Neural progenitor cell (in vitro differentiated cells): ENCODE data around the gene MVD. TPM values are rescaled to one million over a fixed set of nuclear protein-coding genes. Genes with fewer than 3 reads are reported as not detected.

ENCODE experiments used
- DNase-seq: peaks from one replicate; pipeline ENCODE4 v3.0.0-alpha.2; 2016; ENCODE audit warnings: low spot score
- H2AFZ ChIP-seq: fragments of 200-600 bp; sonication (generic); replicated peaks from 2 replicates; pipeline ENCODE4 v1.6.1; 2016; ENCODE audit warnings: antibody characterized with exemption
- H3F3A ChIP-seq: fragments of 200-600 bp; sonication (generic); 2 replicates; pipeline ENCODE4 v1.6.1; 2016; ENCODE audit warnings: antibody characterized with exemption, low read depth
- H3K27ac ChIP-seq: fragments of 200-600 bp; sonication (generic); 2 replicates; pipeline ENCODE4 v1.5.1; 2016; ENCODE audit warnings: mild to moderate bottlenecking
- H3K27me3 ChIP-seq: fragments of 200-600 bp; sonication (generic); 2 replicates; pipeline ENCODE4 v1.6.1; 2016; ENCODE audit warnings: mild to moderate bottlenecking, moderate library complexity
- H3K36me3 ChIP-seq: fragments of 200-600 bp; sonication (generic); 2 replicates; pipeline ENCODE4 v1.5.1; 2016
- H3K4me1 ChIP-seq: fragments of 200-600 bp; sonication (generic); 2 replicates; pipeline ENCODE4 v1.6.1; 2016; ENCODE audit warnings: mixed run types
- H3K4me2 ChIP-seq: fragments of 200-600 bp; sonication (generic); 2 replicates; pipeline ENCODE4 v1.6.1; 2016
- H3K4me3 ChIP-seq: fragments of 200-600 bp; sonication (generic); 2 replicates; pipeline ENCODE4 v1.5.1; 2016
- H3K79me2 ChIP-seq: fragments of 200-600 bp; sonication (generic); 2 replicates; pipeline ENCODE4 v1.6.1; 2016; ENCODE audit warnings: low read depth
- H3K9ac ChIP-seq: fragments of 200-600 bp; sonication (generic); 2 replicates; pipeline ENCODE4 v1.6.1; 2016
- H3K9me3 ChIP-seq: fragments of 200-600 bp; sonication (generic); 2 replicates; pipeline ENCODE4 v1.5.1; 2016; ENCODE audit warnings: low read depth
- H4K20me1 ChIP-seq: fragments of 200-600 bp; sonication (generic); 2 replicates; pipeline ENCODE4 v1.6.1; 2016; ENCODE audit warnings: low read depth
- H3K27ac Mint-ChIP-seq: 3 replicates; pipeline ENCODE4 v1.8.0; 2021; ENCODE audit warnings: mixed read lengths
- H3K27me3 Mint-ChIP-seq: 2 replicates; pipeline ENCODE4 v1.8.0; 2022; ENCODE audit warnings: low read depth, mild to moderate bottlenecking, inconsistent platforms, moderate library complexity, mixed read lengths; ENCODE audit not compliant: insufficient read depth
- H3K36me3 Mint-ChIP-seq: 3 replicates; pipeline ENCODE4 v1.8.0; 2021; ENCODE audit warnings: mixed read lengths
- H3K4me1 Mint-ChIP-seq: 3 replicates; pipeline ENCODE4 v1.8.0; 2021; ENCODE audit warnings: mixed read lengths
- H3K4me3 Mint-ChIP-seq: 3 replicates; pipeline ENCODE4 v1.8.0; 2021; ENCODE audit warnings: mild to moderate bottlenecking, moderate library complexity, mixed read lengths
- H3K9me3 Mint-ChIP-seq: 3 replicates; pipeline ENCODE4 v1.8.0; 2020; ENCODE audit warnings: mixed read lengths
- EZH2 ChIP-seq: fragments of 200-600 bp; sonication (generic); IDR thresholded peaks from 2 replicates; pipeline ENCODE4 v1.6.1; 2017; ENCODE audit warnings: antibody characterized with exemption, mild to moderate bottlenecking, moderate library complexity
- EZH2phosphoT487 ChIP-seq: fragments of 200-600 bp; sonication (generic); IDR thresholded peaks from 2 replicates; pipeline ENCODE4 v1.6.1; 2017; ENCODE audit warnings: antibody characterized with exemption
- total RNA-seq: library from RNA; depleted of rRNA; stranded (reverse); fragments of >200 nt; gene quantifications from 2 replicates; pipeline ENCODE4 v1.2.3, GENCODE V29; 2015; ENCODE audit warnings: low replicate concordance
- TF ChIP-seq, protein P1 (sequence below): fragments of 200-600 bp; sonication (generic); IDR thresholded peaks from 2 replicates; pipeline ENCODE4 v1.5.1; 2017; ENCODE audit warnings: antibody characterized with exemption, mild to moderate bottlenecking

The MVD gene
- total RNA-seq, 1 donor from 2014 or later, result 12.7 TPM

DNA sequence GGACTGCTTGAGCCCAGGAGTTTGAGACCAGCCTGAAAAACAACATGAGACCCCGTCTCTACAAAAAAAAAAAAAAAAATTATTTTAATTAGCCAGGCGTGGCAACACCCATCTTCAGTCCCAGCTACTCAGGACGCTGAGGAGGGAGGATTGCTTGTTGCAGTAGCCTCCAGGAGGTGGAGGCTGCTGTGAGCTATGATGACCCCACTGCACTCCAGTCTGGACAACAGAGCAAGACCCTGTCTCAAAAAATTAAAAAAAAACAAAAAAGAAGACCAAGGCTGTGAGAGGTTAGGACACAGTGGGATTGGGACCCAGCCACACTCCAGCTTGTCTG lies 24.8 kb upstream of the MVD start:
- Histone ChIP-seq H3K4me2 (no peak overlapping the region), H3F3A (peaks cover 16% of the 10 kb centered on the region), H3K4me3 (no peak overlapping the region), H2AFZ (no peak overlapping the region), H3K79me2 (no peaks in the 10 kb centered on the region), H3K36me3 (no peaks in the 10 kb centered on the region), H3K9me3 (no peaks in the 10 kb centered on the region), H3K27me3 (peaks cover 58% of the 10 kb centered on the region), H3K4me1 (peaks cover 16% of the 10 kb centered on the region), H3K9ac (no peak overlapping the region), H3K27ac (no peak overlapping the region), H4K20me1 (peaks cover 7% of the 10 kb centered on the region)
- Mint-ChIP-seq H3K36me3 (no peaks in the 10 kb centered on the region), H3K27ac (no peak overlapping the region), H3K9me3 (no peaks in the 10 kb centered on the region), H3K4me3 (no peak overlapping the region), H3K27me3 (peaks cover 39% of the 10 kb centered on the region), H3K4me1 (peaks cover 5% of the 10 kb centered on the region)
- TF ChIP-seq EZH2phosphoT487 (no peak), EZH2 (no peak)
- TF ChIP-seq, protein P1, sequence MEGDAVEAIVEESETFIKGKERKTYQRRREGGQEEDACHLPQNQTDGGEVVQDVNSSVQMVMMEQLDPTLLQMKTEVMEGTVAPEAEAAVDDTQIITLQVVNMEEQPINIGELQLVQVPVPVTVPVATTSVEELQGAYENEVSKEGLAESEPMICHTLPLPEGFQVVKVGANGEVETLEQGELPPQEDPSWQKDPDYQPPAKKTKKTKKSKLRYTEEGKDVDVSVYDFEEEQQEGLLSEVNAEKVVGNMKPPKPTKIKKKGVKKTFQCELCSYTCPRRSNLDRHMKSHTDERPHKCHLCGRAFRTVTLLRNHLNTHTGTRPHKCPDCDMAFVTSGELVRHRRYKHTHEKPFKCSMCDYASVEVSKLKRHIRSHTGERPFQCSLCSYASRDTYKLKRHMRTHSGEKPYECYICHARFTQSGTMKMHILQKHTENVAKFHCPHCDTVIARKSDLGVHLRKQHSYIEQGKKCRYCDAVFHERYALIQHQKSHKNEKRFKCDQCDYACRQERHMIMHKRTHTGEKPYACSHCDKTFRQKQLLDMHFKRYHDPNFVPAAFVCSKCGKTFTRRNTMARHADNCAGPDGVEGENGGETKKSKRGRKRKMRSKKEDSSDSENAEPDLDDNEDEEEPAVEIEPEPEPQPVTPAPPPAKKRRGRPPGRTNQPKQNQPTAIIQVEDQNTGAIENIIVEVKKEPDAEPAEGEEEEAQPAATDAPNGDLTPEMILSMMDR, result no peak
- no peak for DNase-seq

DNA sequence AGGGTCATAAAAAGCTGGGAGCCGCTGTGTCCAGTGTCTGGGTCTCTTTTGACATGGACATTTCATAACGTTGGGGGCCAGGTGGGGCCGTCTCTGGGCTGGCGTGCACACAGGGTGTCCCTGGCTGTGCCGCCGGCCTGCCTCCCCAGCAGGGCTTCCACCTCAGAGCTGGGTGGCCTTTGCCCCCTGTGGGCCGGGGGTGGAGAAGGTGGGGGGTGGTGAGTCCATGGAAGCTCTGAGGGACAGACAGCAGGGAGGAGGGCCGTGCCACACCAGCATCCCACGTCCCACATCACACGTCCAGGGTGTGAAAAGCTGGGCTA lies 24.3 kb upstream of the MVD start:
- Histone ChIP-seq H3K27me3 (peaks cover 58% of the 10 kb centered on the region), H3K79me2 (no peaks in the 10 kb centered on the region), H3K36me3 (no peaks in the 10 kb centered on the region), H4K20me1 (peaks cover 7% of the 10 kb centered on the region), H3K4me2 (peak overlapping the region; percentile 85), H3K4me3 (no peak overlapping the region), H3K9ac (no peak overlapping the region), H3K9me3 (no peaks in the 10 kb centered on the region), H3F3A (peaks cover 18% of the 10 kb centered on the region), H3K4me1 (peaks cover 16% of the 10 kb centered on the region), H3K27ac (no peak overlapping the region), H2AFZ (no peak overlapping the region)
- H3K4me3 Mint-ChIP-seq, result peak overlapping the region; percentile 41
- H3K27ac Mint-ChIP-seq, result no peak overlapping the region
- H3K27me3 Mint-ChIP-seq, result peaks cover 43% of the 10 kb centered on the region
- no peaks in the 10 kb centered on the region for H3K36me3 Mint-ChIP-seq
- H3K4me1 Mint-ChIP-seq, result peaks cover 7% of the 10 kb centered on the region
- DNase-seq, result no peak
- no peaks in the 10 kb centered on the region for H3K9me3 Mint-ChIP-seq
- TF ChIP-seq EZH2phosphoT487 (no peak), EZH2 (no peak)
- TF ChIP-seq, protein P1, result no peak

DNA sequence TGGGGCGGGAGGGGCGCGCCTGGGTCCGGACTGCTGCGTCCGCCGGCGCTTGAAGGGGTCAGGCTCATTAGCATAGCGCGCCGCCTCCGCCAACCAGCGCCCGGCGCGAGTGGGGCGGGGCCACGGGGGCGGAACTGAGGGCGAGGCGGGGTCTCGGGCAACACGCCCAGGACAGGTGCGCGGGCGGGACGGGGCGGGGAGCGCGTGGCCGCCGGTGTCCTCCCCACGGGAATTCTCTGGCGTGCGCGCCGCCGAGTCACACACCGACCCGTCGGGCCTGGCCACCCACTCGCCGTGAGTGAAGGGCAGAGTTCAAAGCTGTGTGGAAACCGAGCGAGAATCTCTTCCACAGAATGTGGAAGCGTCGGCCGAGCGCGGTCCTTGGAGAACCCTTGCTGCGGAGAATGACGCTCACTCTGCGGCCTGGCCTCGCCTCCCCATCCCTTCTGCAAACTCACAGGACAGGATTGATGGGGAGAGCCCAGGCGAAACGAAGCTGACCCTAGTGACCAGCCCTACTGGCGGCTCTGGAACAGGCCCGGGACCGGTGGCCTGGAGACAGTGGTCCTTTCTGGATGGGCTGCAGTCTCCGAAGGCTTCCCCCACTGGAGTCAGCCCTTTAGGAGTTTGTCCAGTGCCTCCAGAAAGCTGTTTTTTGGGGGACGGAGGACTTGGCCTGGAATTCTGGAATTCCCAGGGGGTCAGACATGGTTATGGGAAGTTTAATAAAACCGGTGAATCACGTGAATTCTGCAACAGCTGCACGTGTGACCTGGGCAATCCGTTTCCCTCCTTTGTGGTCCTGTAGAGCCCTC lies 23.8 kb upstream of the MVD start, which contains the start of gene SNAI3:
Gene SNAI3, minus strand, starts transcription at position 69 of the 815 bp plus-strand sequence. CDS start 101 bp downstream, outside the sequence.
- TF ChIP-seq EZH2phosphoT487 (no peak), EZH2 (no peak)
- TF ChIP-seq, protein P1, result no peak

More for the DNA sequence above, 23.8 kb upstream of the MVD start, which contains the start of gene SNAI3:
- Mint-ChIP-seq H3K27me3 (peaks cover 42% of the 10 kb centered on the region), H3K4me3 (peak within 1 kb of the TSS; percentile 71), H3K9me3 (no peaks in the 10 kb centered on the region), H3K4me1 (peaks cover 7% of the 10 kb centered on the region), H3K36me3 (no peaks in the 10 kb centered on the region), H3K27ac (no peak within 1 kb of the TSS)
- no peak within 1 kb of the TSS for H3K9ac ChIP-seq
- peaks cover 58% of the 10 kb centered on the region for H3K27me3 ChIP-seq
- peak within 1 kb of the TSS; percentile 78 for H2AFZ ChIP-seq
- H3K4me2 ChIP-seq, result peak within 1 kb of the TSS; percentile 85
- H3K4me1 ChIP-seq, result peaks cover 16% of the 10 kb centered on the region
- H3K9me3 ChIP-seq, result no peaks in the 10 kb centered on the region
- H3K4me3 ChIP-seq, result peak within 1 kb of the TSS; percentile 66
- H3K36me3 ChIP-seq, result no peaks in the 10 kb centered on the region
- no peaks in the 10 kb centered on the region for H3K79me2 ChIP-seq
- peaks cover 24% of the 10 kb centered on the region for H3F3A ChIP-seq
- no peak within 1 kb of the TSS for H3K27ac ChIP-seq
- DNase-seq, result peak; percentile 95
- H4K20me1 ChIP-seq, result peaks cover 7% of the 10 kb centered on the region
